Myocyte (in vitro differentiated cells): ENCODE measurements around the gene VIT. TPM values are rescaled to one million over a fixed set of nuclear protein-coding genes. Genes with fewer than 3 reads are reported as not detected.

Experiments
- DNase-seq: peaks from one replicate; pipeline ENCODE4 v3.0.0-alpha.2; 2012; ENCODE audit warnings: low read depth
- polyA plus RNA-seq: library from polyadenylated mRNA; unstranded; fragments of >200 nt; gene quantifications from one replicate; pipeline ENCODE4 v1.2.1, GENCODE V29; 2012; ENCODE audit warnings: missing spikeins
- total RNA-seq: library from RNA; depleted of rRNA; stranded (reverse); fragments of >200 nt; gene quantifications from 2 replicates; pipeline ENCODE4 v1.2.3, GENCODE V29; 2014

Gene VIT, protein sequence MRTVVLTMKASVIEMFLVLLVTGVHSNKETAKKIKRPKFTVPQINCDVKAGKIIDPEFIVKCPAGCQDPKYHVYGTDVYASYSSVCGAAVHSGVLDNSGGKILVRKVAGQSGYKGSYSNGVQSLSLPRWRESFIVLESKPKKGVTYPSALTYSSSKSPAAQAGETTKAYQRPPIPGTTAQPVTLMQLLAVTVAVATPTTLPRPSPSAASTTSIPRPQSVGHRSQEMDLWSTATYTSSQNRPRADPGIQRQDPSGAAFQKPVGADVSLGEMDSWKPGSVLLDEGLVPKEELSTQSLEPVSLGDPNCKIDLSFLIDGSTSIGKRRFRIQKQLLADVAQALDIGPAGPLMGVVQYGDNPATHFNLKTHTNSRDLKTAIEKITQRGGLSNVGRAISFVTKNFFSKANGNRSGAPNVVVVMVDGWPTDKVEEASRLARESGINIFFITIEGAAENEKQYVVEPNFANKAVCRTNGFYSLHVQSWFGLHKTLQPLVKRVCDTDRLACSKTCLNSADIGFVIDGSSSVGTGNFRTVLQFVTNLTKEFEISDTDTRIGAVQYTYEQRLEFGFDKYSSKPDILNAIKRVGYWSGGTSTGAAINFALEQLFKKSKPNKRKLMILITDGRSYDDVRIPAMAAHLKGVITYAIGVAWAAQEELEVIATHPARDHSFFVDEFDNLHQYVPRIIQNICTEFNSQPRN
- total RNA-seq = 0.10 TPM in 1 of 2 replicates, not detected in the other
- polyA plus RNA-seq = 0.38 TPM

DNA sequence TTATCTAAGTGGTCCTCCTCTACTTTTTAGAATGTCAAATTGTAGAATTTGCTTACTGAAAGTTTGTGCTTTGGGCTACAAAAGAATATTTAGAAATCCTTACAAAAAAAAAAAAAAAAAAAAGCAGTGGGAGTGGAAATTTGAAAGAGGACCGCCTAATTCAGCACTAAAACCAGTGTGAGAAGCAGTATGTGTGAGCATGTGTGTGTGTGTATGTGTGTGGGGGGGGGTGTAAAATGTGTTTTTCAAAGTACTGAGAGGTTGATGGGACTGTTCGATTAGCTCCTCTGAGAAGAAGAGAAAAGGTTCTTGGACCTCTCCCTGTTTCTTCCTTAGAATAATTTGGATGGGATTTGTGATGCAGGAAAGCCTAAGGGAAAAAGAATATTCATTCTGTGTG lies at the start of gene VIT:
Gene VIT (plus strand): TSS at position 175 of the 400 bp plus-strand sequence. CDS start 19,664 bp downstream, outside the sequence.
- no peak for DNase-seq

DNA sequence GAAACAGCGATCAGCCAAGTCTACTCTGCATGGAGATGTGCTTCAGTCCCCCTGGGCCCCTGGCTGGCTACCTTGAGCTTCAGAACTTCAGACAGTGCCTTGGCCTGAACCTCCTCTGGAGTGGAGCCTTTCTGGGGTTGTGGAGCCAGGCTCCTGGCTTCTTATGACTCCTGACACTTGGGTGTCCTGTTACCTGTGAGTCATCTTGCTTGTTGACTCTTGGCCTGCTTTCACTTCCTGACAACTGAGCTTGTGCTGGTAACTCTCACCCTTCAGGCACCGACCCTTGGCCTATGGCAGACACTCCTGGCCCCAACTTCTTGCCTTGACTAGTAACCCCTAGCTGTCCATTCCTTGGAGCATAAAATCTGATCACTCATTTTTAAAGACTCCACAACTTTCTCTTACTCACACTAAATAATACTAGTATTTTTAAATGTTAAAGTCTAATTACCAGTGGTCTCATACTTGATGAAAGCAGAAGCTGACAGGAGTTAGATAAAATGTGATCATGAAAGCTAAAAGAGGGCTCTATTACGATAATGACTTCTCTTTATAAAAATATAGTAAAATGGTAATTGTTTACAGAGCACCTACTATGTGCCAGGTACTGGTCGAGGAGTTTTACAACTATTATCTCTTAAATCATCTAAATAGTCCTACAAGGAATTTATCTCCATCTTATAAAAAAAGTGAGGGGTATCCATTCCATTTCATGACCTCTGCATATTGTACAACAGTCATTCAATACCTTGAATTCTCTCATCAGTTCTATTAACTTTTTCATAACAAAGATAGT lies 46.3 kb upstream of the VIT start:
- peak; percentile 83 for DNase-seq

DNA sequence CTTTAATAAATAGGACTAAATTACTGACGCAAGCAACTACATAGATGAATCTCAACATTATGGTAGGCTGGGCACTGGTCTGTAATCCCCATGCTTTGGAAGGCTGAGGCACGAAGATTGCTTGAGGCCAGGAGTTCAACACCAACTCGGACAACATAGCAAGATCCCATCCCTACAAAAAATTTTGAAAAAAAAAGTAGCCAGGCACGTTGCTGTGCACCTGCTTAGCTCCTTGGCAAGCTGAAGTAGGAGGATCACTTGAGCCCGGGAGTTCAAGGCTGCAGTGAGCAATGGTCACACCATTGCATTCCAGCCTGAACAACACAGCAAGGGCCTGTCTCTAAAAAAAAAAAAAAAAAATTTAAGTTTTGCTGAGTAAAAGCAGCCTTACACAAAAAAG lies 43.4 kb upstream of the VIT start:
- DNase-seq = no peak

DNA sequence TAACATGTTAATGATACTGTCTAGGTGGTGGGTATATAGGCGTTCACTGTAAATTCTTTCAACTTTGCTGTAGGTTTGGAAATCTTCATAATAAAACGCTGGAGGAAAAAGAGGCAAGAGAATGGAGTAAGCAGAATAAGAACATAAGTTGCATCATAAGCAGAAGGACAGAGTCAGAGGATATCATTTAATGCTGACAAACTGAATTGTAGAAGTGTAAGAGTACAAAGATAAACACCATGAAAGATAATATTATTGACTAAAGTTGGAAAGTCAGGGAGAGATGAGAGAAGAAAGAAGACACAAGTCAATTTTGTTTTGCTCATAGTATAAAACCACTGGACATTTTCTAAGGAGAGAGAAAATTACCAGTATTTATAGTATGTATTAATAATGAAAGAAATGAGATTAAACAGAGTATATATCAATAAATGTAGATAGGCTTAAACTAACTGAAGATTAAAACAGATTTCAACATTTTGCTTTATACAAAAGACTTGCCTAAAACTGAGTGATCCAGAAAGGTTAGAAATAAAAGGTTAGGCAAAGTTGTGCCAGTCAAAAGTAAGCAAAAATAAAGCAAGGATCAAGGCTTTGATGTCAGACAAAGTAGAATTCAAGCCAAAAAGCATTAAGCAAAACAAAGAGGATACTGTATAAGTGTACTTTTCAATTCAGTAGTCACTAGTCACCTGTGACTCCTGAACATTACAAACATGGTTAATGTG lies 42.4 kb upstream of the VIT start:
- DNase-seq = no peak

DNA sequence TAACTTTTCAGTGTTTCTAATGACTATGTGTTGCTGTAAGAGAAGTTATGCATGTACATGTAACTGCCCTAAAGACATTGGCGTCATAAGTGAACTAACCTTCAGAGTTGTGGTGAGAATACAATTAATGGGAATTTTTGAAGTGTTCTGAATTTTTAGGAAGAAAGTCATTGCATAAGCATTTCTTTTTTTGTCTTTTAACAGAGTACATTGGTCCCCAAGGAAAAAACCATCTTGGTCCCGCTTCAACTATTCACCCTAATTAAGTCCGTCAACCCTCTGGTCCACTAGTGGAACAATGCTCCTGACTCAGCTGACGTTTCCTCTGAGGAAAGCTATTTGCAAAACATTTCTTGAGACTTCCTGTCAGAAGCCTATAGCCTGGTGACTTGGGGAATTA lies 41.1 kb upstream of the VIT start:
- DNase-seq = peak; percentile 38

DNA sequence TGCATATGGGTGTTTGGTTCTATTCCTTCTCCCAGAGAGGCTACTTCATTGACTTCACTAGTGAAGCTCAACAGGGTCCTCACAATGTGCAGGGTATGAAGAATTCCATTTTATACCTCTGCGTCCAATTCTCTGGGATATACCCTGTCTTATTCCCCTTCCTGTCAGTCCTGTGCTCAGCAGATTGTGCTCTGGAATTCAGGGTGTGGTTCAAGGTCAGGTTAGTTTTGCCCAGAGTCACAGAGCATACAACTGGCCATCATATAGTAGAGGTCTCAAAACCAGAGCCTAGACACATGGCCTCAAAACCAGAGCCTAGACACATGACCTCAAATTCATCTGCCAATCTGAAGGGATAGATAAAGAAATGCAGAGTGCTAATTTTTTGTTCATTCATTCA lies 38.8 kb upstream of the VIT start:
- no peak for DNase-seq

DNA sequence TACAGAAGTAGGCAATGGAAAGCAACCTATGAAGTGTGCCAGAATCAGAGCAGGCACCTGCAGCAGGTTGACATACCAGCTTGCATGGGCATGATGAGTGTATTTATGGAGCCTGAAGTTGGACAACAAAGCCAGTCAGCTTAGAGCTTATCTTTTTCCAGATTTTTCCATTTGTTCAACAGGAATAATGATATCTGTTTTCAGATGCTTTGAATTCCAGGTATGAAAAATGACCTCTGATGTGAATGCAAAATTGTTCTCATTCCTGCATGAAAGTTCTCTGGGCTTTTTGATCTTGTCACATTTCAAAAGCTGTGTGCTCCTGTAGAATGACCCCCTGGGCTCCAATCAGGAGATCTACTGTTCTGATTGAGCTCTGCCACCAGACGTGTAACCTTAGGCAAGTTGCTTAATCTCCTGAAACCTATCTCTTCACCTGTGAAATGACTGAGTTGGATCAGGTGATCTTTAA lies 38.2 kb upstream of the VIT start:
- DNase-seq = no peak

DNA sequence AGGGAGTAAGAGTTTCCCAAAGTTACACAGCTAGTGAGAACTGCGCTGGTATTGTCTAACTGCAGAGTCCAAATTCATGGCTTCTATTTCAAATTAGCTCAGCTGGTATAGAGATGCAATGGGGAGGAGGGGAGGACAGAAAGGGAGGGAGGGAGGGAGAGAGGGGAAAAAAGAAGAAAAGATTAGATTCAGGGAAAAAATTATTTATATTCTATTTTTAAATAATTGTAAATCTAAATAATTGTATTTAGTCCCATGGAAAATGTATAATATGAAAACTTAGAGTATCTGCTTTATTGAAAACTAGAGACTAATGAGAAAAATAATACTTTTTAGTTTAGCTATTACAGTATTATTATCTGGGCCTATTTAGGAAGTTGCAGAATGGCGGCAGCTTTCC lies 37.3 kb upstream of the VIT start:
- DNase-seq = no peak

DNA sequence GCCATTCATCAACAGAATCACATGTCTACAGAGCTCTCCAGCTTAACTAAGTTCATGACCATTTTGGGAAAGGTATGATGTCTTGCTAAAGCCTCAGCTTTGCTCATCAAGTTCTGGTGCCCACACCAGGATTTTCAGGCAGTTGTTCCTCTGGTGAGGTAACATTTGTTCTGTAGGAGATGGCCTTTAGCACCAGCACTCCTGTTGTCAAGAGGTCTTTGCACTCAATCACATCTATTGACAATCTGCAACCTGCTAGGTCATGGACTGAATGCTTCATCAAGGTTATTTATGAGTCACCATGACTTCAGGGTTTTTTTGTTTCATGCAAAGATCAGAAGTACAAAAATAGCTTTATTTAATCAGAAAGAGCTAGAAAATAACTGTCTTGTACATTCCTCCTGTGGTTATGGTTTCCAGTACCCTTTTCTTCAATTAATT lies 36.6 kb upstream of the VIT start:
- peak; percentile 2 for DNase-seq

DNA sequence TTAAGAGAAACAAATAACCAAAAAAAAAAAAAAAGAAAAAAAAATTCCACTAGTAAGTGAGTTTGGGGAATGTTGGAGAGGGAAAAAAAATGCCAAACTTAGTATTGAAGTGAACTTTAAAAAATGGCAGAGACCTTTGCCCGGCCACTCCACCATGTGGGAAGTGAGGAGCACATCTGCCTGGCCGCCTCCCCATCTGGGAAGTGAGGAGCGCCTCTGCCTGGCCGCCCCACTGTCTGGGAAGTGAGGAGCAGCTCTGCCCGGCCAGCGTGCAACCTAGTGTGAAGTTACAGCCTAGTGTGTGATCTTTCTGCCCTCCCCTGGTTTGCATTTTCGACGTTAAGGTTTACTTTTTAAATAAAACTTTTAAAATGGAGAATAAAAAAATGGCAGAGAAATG lies 33.9 kb upstream of the VIT start:
- DNase-seq = no peak

DNA sequence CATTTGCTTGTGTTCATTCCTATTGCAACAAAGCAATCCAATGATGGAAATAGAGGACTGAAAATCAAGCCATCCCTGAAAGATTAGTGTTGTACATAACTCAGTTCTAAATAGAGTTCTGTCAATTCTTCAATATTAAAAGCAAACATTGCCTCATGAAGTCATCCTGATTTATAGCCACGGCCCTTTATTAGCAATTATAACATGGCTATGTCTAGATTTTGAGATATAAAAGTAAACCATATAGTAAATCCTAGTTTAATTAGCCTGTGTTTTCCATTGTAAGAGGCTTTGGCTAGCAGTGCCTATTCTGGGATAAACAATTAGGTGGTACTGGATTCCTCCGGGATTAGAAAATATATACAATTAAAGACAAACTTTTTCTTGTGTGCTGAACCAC lies 33.2 kb upstream of the VIT start:
- no peak for DNase-seq

DNA sequence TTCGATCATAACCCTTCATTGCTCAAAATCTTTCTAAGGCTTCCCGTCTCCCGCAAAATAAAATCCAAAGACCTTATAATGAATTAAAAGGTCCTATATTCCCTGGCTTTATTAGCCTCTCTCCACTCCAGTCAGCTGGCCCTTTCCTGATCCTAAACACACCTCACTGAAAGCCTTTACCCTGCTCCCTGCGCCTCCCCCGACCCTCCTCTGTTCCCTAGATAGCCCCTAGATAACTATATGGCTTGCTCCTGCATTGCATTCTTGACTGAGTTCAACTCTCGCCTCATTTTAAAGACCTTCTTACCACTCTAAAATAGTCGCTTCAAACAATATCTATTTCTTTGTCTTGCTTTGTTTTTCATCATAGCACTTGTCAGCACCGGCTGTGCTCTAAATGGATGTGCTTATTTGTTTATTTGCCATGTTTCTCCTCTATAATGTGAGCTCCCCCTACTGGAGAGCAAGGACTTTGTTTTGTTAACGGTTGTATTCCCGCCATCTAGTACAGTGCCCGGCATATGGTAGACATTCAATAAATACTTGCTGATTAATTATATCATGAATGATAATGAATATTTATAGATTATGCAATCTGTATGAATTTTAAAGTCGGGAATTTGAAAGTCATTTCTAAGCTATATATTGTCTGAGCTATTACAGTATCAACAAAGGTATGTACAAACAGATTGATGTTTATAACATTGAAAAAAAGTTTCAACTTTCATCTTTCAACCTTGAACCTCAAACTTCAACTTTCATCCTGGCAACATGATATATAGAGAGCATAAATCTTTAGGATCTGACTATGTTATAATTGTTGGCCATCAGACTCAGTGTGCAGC lies 32.4 kb upstream of the VIT start:
- DNase-seq = peak; percentile 82

DNA sequence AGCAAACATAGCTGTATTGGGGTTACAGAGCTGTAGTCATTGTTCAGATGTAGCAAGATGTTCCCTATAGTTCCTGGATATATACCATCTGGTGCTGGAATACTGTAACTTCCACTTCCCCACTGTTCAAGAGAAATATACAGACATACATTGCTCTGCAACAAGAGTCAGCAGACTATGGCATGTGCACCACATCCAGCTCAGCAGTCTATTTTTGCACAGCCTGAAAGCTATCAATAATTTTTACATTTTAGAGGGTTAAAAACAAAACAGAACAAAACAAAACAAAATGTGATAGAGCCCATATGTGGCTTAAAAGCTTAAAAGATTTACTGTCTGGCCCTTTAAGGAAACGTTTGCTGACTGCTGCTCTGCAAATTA lies 31.8 kb upstream of the VIT start:
- DNase-seq = no peak

DNA sequence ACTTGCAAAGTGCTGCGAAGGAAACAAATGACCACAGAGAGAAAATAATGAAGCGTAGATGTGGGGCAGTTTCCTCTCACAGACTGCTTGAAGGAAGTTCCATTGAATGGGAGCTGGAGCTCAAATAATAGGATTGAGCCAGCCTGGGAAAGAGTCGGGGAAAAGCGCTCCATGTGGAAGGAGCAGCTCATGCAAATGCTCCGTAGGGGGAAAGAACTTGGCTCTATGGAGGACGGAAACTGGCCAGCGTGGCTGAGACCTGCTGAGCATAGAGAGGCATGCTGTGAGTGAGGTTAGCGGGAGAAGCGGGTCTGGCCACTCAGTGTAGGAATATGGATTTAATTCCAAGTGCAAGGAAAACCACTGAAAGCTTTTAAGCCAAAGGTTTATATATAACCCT lies 28.6 kb upstream of the VIT start:
- DNase-seq = no peak

DNA sequence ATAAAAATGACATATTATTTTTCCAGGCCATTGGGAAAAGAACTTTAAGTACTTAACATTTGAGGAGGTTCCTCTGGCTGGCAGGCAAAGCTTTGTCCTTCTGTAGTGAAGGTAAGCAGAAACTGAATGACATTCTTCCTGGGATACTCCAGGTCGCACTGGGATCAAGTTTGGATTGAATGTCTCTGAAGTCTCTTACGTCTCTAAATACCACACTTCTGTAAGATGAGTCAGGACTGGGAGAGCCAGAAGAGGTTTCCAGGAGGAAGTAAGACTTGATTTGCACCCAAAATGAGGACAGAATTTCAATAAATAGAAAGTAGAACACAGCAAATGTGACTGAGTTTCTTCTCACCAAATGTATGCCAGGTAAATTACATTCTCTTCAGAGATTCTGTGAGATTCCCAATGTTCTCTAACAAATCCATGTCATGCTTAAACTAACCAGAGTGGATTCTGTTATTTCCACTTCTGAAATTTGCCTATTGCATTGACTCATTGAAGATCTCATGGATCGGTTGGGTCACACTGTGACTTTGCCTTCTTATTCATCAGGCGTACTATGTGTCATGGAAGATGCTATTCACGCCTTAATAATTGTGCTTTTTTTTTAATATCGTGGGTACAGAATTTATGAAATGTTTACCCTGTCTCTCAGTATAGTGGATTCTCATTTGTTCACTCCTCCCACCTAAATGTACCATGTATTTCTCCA lies 25.5 kb upstream of the VIT start:
- peak; percentile 2 for DNase-seq

DNA sequence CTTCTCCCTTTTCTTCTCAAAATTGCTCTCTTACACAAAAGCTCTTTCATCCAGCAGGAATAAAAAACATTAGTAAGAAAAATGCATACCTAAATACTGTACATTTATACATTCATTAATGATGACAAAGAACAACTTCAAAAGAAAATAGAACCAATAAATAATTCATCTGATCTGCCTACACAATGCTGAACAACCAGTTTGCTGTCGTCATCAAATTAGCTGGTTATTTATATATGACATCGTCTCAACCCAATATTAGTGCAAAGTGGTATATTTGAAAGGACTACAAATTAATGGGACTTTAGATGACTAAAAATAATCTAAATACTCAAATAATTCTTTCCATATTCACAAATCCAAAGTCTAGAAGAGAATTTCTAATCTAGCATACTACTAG lies 24.8 kb upstream of the VIT start:
- no peak for DNase-seq

DNA sequence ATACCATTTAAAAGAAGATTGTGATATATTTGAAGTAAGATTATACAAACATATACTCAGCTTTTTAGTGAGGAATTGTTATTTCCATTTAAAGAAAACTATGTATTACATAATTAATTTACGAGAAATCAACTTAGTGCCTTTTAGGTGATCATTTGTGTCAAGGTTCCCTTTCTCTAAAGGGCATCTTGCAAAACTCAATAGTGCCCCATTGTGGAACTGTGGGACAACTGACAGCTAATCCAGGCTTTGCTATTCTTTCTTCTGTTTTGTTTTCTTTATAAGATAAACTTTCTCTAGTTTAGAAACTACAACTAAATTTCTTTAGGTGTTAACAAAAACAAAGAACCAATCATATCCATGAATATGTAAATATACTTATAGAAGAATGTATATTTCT lies 24.3 kb upstream of the VIT start:
- DNase-seq = peak; percentile 42

DNA sequence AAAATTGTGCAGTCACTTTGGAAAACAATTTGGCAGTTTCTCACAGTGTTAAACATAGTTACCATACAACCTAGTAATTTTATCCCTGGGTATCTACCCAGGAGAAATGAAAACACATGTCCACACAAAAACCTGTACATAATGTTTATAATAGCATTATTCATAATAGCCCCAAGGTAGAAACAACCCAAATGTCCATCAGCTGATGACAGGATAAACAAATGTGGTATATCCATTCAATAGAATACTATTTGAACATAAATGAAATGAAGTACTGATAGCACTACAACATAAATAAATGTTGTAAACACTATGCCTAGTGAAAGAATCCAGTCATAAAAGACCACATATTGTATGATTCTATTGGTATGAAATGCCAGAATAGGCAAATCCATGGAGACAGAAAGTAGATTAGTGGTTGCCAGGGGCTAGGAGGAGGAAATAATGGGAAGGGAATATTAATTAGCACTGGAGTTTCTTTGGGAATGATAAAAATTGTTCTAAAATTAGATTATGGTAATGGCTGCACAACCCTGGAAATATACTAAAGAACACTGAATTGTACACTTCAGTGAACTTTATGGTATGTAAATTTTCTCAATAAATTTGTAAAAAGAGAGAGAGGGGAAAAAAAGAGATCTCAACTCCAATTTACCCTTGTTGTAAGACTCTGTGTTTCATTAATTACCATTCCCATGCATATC lies 20.8 kb upstream of the VIT start:
- DNase-seq = no peak

DNA sequence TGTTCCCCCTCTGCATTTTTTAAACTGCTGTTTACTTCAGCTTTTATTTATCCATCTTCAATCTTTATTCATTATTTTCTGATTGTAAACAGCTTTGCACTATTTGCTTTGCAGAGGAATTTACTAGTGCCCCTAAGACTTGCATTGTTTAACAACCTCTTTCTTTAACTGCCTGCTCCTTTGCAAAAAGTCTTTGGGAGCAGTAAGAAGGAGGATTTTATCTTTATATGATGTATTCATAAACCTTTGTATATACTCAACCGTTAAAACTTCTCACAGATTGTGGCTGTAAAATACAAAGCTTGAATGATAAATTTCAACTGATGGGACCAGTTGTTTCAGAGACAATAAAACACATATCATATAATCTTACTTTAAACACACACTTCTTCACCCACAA lies 20.1 kb upstream of the VIT start:
- DNase-seq = no peak
